C4-2B (cell line): Measurements from ENCODE around the gene MATCAP1.

Experiments
- CTCF ChIP-seq: fragments of 450-650 bp; conservative IDR thresholded peaks from 2 replicates; pipeline ENCODE4 v1.5.1; 2017; ENCODE audit warnings: mild to moderate bottlenecking
- ZFX ChIP-seq: fragments of 450-650 bp; IDR thresholded peaks from 2 replicates; pipeline ENCODE4 v1.6.1; 2017

GRCh38 chr16:67210069-67210937 lies 26.5 kb upstream of the MATCAP1 start:
- TF ChIP-seq CTCF (no peak), ZFX (no peak)
